Hepatocyte (in vitro differentiated cells): Measurements from ENCODE around the gene MRE11.

Experiments used
- CTCF ChIP-seq: fragments of 200-600 bp; sonication (generic); IDR thresholded peaks from 2 replicates; pipeline ENCODE4 v1.5.1; 2016; ENCODE audit warnings: antibody characterized with exemption, mild to moderate bottlenecking; ENCODE audit not compliant: poor library complexity
- EZH2 ChIP-seq: fragments of 200-600 bp; sonication (generic); IDR thresholded peaks from 2 replicates; pipeline ENCODE4 v1.6.1; 2016; ENCODE audit warnings: antibody characterized with exemption, mild to moderate bottlenecking, borderline replicate concordance

GRCh38 chr11:94398101-94398500 is 95.5 kb downstream of the MRE11 start:
- no peak for TF ChIP-seq EZH2
- no peak for TF ChIP-seq CTCF
